Left ventricle myocardium superior (tissue), 1 donor: ENCODE measurements around the gene MCUB. TPM values are rescaled to one million over a fixed set of nuclear protein-coding genes. Genes with fewer than 3 reads are reported as not detected.
A peak's percentile ranks its signal among the peaks of the same experiment; 100 is the strongest.
"Not testable (repeated sequence)": the region's sequence is repeated elsewhere in the genome, so short reads cannot be mapped to it uniquely, and the experiment has no call there.

ENCODE experiments used
- ATAC-seq: fragments of 200-7000 bp; cut with Tn5 transposase; one replicate; pipeline ENCODE4 v1.9.1; 2020; ENCODE audit warnings: mild to moderate bottlenecking, moderate library complexity
- DNase-seq: peaks from one replicate; pipeline ENCODE4 v3.0.0-alpha.2; 2020
- intact Hi-C: fragments of 100-400 bp; cut with micrococcal nuclease; formaldehyde crosslinking; loops from one replicate; pipeline ENCODE4 v1.11.0; 2022
- total RNA-seq: library from RNA; stranded (reverse); fragmentation: NEBNext Ultra II Directional; extraction: Animal tissue kit (Norgen Biotek cat#: 25700); gene quantifications from one replicate; pipeline ENCODE4 v1.2.1, GENCODE V29; 2021
- donor health status: DM: no; HTN: yes; CAD: no; lungs with severe emphysema.

The MCUB gene
- total RNA-seq, 1 donor from 2014 or later: 3.5 TPM

- intact Hi-C loops: no loop called here
- ATAC-seq (no peak), DNase-seq (no peak)
These were observed 111.3 kb downstream of the MCUB start for GRCh38 chr4:109671350-109671749.

GRCh38 chr4:109672169-109672930 is 112.3 kb downstream of the MCUB start:
- ATAC-seq: no peak
- DNase-seq: no peak
- intact Hi-C loops: no loop called here

GRCh38 chr4:109673303-109673702 is 113.3 kb downstream of the MCUB start:
- ATAC-seq: no peak
- DNase-seq: no peak
- intact Hi-C loops: no loop called here

DNA sequence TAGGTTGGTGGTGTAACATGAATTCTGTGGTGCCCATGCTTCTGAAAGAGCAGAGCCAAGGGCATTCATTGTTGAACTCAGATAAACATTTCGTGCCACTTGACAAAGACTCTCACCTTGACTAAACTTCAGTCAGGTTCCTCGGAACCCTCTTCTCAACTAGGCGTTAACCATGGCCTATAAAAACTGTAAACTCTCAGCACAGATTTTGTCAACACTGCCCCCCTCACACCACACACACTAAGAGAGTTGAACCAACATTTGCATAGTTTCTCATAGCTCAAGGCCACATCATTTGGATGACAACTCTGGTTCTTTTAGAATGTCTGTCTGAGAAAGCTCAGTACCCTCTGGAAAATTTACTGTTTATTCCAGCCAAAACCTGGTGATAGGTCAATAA is 115.1 kb downstream of the MCUB start:
- no peak for ATAC-seq
- intact Hi-C loops: no loop called here

GRCh38 chr4:109675843-109676242 is 115.8 kb downstream of the MCUB start:
- DNase-seq (no peak), ATAC-seq (no peak)
- intact Hi-C loops: no loop called here

More for the DNA sequence above, 115.1 kb downstream of the MCUB start:
- DNase-seq: no peak

DNA sequence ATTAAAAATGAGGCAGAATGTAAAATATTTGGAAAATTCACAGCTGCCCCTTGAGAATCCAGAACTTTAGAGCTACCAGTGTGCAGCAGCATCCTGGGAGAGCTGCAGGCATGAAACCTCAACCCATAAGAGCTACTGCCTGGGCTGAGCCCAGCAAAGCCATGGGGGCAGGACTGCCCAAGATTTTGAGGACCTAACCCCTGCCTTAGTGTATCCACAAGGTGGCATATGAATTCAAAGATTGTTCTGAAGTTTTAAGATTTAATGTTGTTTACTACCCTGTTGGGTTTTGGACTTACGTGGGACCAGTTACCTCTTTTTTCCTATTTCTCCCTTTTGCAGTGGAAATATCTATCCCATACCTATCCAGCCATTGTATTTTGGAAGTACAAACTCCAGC is 116.8 kb downstream of the MCUB start:
- no peak for DNase-seq
- intact Hi-C loops: no loop called here
- no peak for ATAC-seq

GRCh38 chr4:109678472-109678871 is 118.4 kb downstream of the MCUB start:
- ATAC-seq, DNase-seq, intact Hi-C loops: not testable (repeated sequence)

GRCh38 chr4:109678925-109679324 is 118.9 kb downstream of the MCUB start:
- intact Hi-C loops, DNase-seq, ATAC-seq: not testable (repeated sequence)

- DNase-seq: no peak
- ATAC-seq: no peak
- intact Hi-C loops: no loop called here
These were observed 122.8 kb downstream of the MCUB start for GRCh38 chr4:109682875-109683274.

DNA sequence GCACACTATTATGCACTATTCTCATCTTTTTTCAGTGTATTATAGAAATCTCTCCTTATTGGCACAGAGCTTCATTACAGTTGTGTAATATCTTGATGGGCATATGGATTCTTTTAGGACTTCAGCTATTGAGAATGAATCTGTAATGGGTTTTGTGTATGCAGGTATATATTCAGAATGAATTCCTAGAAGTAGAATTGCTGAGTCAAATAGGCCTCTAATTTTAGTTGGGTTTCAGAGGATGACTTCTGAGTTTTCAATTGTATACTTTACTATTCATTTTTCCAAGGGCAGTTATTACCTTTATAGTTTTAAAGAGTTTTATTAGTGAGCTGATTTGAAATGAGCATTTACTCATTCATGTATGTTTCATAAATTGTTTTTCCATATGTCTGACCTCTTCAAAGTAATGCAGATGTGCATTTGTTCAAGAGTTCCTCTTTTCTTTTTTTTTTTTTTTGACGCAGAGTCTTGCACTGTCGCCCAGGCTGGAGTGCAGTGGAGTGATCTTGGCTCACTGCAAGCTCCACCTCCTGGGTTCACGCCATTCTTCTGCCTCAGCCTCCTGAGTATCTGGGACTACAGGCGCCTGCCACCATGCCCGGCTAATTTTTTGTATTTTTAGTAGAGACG is 123.7 kb downstream of the MCUB start:
- DNase-seq (no peak), ATAC-seq (no peak)
- intact Hi-C loops: no loop called here

- DNase-seq (no peak), ATAC-seq (no peak)
- intact Hi-C loops: no loop called here
These were observed 124.7 kb downstream of the MCUB start for GRCh38 chr4:109684727-109685126.

- intact Hi-C loops: no loop called here
- DNase-seq: no peak
- ATAC-seq: no peak
These were observed 130.8 kb downstream of the MCUB start for GRCh38 chr4:109690690-109691410.

DNA sequence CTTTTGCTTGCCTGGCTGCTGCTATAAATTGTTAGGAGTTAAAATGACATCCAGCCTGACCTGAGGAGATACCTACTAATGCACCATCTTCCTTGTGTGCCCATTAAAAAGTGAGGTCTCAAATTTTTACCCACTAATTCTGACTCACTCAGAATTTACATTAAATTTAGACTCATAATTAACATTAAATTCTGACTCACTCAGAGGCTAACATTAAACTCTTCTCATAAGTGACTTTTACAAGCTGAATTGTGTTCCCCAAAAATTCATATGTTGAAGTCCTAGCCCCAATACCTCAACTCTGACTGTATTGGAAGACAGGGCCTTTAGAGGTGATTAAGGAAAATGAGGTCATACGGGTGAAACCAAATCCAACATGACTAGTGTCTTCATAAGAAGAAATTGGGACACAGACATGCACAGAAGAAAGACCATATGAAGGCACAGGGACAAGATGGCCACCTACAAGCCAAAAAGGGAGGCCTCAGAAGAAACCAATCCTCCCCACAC is 131.4 kb downstream of the MCUB start:
- intact Hi-C loops: no loop called here

GRCh38 chr4:109698656-109699055 is 138.6 kb downstream of the MCUB start:
- DNase-seq: no peak
- ATAC-seq: no peak
- intact Hi-C loops: no loop called here

More for the DNA sequence above, 131.4 kb downstream of the MCUB start:
- ATAC-seq (no peak), DNase-seq (no peak)

GRCh38 chr4:109699553-109700225 is 139.6 kb downstream of the MCUB start:
- intact Hi-C loops: no loop called here
- no peak for ATAC-seq
- no peak for DNase-seq

GRCh38 chr4:109701566-109702410 is 141.7 kb downstream of the MCUB start:
- DNase-seq (no peak), ATAC-seq (no peak)
- intact Hi-C loops: no loop called here

DNA sequence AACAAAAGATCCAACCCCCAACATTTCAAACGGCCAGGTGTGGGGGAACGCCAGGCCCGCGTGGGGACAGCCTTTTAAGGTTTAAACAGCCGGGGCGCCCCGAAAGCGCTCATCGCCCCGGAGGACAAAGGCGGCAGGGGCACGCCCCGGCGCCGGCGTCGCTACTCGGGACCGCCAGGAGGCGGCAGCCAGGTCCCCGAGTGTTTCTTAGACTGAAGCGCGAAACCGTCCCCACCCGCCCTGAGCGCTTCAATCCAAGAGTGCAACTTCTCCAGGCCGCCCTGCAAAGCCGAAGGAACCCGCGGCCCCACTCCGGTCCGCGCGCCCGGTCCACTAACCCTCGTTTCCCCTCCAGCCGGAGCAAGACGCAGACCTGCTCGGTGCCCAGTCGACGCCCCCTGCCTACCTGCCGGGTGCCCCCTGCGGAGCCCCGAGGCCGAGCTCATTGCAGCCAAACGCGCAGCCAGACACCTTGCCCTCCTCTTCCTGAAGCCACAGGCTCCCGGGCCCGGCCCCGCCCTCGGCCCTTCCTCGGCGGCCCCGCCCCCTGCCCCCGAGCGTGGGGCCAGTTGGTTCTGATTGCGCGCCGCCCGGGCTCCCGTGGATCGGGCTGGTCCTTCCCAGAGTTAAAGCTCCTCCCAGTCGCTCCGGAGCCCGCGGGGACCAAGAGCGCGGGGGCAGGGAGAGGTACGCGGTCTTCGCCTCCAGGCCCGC is 143.1 kb downstream of the MCUB start, which contains the start of gene CASP6:
TSS of gene CASP6 (minus strand) at position 496 of the 714 bp plus-strand sequence. CDS start at position 446, 50 bp downstream.
- ATAC-seq (peak; percentile 98), DNase-seq (peak; percentile 94)
- intact Hi-C loops: no loop called here
